Stimulated activated CD8-positive, alpha-beta memory T cell treated with anti-CD3 and anti-CD28 coated beads, Interleukin-4, amount 100 ng/mL, for 1 hour (primary cell): ENCODE measurements around the gene CRYBB3.
"Not testable (repeated sequence)": the region's sequence is repeated elsewhere in the genome, so short reads cannot be mapped to it uniquely, and the experiment has no call there.

Source experiments
- DNase-seq, 2 donors: peaks; one replicate each; pipeline ENCODE4 v3.0.0-alpha.2; 2020; ENCODE audit warnings: low read depth in 2 of 2, low spot score in 1 of 2

Gene CRYBB3

GRCh38 chr22:25204547-25204946 is 4.9 kb downstream of the CRYBB3 start:
- not testable (repeated sequence) for DNase-seq

GRCh38 chr22:25205847-25206246 is 6.2 kb downstream of the CRYBB3 start:
- DNase-seq = no peak

- no peak for DNase-seq
These were observed 7.3 kb downstream of the CRYBB3 start for GRCh38 chr22:25206998-25207397.

GRCh38 chr22:25207553-25208157 is 8.0 kb downstream of the CRYBB3 start:
- no peak for DNase-seq

- DNase-seq = no peak
These were observed 8.7 kb downstream of the CRYBB3 start for GRCh38 chr22:25208328-25208727.

- no peak for DNase-seq
These were observed 9.3 kb downstream of the CRYBB3 start for GRCh38 chr22:25208743-25209505.

GRCh38 chr22:25210793-25211192 is 11.1 kb downstream of the CRYBB3 start:
- no peak for DNase-seq

GRCh38 chr22:25212337-25212736 is 12.7 kb downstream of the CRYBB3 start:
- no peak for DNase-seq

- no peak for DNase-seq
These were observed 13.6 kb downstream of the CRYBB3 start for GRCh38 chr22:25213221-25213620.

GRCh38 chr22:25216230-25216629 is 16.6 kb downstream of the CRYBB3 start:
- no peak for DNase-seq

GRCh38 chr22:25219211-25219689 is 19.6 kb downstream of the CRYBB3 start, which contains the start of gene CRYBB2:
Gene CRYBB2, plus strand, starts transcription at chr22:25219639. Its CDS starts 1,791 bp downstream, at chr22:25221430.
- DNase-seq = no peak

- no peak for DNase-seq
These were observed 20.3 kb downstream of the CRYBB3 start for GRCh38 chr22:25219948-25220442.

- no peak for DNase-seq
These were observed 22.1 kb downstream of the CRYBB3 start for GRCh38 chr22:25221790-25222189.

- DNase-seq = no peak
These were observed 23.7 kb downstream of the CRYBB3 start for GRCh38 chr22:25223269-25223850.

- no peak for DNase-seq
These were observed 29.2 kb downstream of the CRYBB3 start for GRCh38 chr22:25228822-25229221.

GRCh38 chr22:25230760-25231159 is 31.1 kb downstream of the CRYBB3 start:
- not testable (repeated sequence) for DNase-seq

GRCh38 chr22:25232301-25232700 is 32.6 kb downstream of the CRYBB3 start:
- DNase-seq = no peak

- DNase-seq = not testable (repeated sequence)
These were observed 34.0 kb downstream of the CRYBB3 start for GRCh38 chr22:25233706-25234105.

GRCh38 chr22:25235547-25236290 is 36.1 kb downstream of the CRYBB3 start:
- peak in 1 of 2 donors; percentile 20 for DNase-seq

GRCh38 chr22:25236417-25236816 is 36.8 kb downstream of the CRYBB3 start:
- DNase-seq = no peak

GRCh38 chr22:25237503-25237902 is 37.8 kb downstream of the CRYBB3 start:
- DNase-seq = no peak
